ENCODE measurements around the gene MAP2. TPM values are rescaled to one million over a fixed set of nuclear protein-coding genes. Genes with fewer than 3 reads are reported as not detected.
A peak's percentile ranks its signal among the peaks of the same experiment; 100 is the strongest.

Gene MAP2
- total RNA-seq, 1 experiment from 2014 or later = 7.6 TPM

GRCh38 chr2:209451209-209451834 lies 27.5 kb downstream of the MAP2 start:
- Mint-ChIP-seq H3K4me3 (no peak overlapping the region), H3K27me3 (ENCODE audit: low read depth) (peaks cover 10% of the 10 kb centered on the region), H3K9me3 (no peaks in the 10 kb centered on the region), H3K36me3 (no peaks in the 10 kb centered on the region), H3K27ac (peak overlapping the region; percentile 80), H3K4me1 (peaks cover 25% of the 10 kb centered on the region)
- ChIA-PET CTCF (interaction anchor here (0.6 to 2.2 kb wide), 7 partner anchors 12 to 510 kb away, joined by 3 to 28 read pairs (median 3); partner anchors contain the start of gene MAP2), POLR2A (interaction anchor here (0.5 to 1.3 kb wide), 3 partner anchors 15 to 142 kb away, joined by 3 to 5 read pairs (median 3); partner anchors contain the start of gene MAP2)
- ATAC-seq = peak; percentile 97
- DNase-seq (ENCODE audit: low spot score) = peak; percentile 17
- TF ChIP-seq ETV6 (CRISPR knock-in tag; IDR thresholded peaks at IDR 0.05) = peak; percentile 79; the same call in 1 of the 2 replicates
- no peak for TF ChIP-seq GABPB1 (CRISPR knock-in tag; IDR thresholded peaks at IDR 0.05)
- TF ChIP-seq SP1 (CRISPR knock-in tag; conservative IDR thresholded peaks at IDR 0.05) = peak; percentile 41; the same call in 1 of the 2 replicates
- TF ChIP-seq PREB (CRISPR knock-in tag; IDR thresholded peaks at IDR 0.05; ENCODE audit: borderline replicate concordance) = no peak
- peak; percentile 74; the same call in 1 of the 2 replicates for TF ChIP-seq FOXP4 (CRISPR knock-in tag; IDR thresholded peaks at IDR 0.05)
- TF ChIP-seq ZNF423 (CRISPR knock-in tag; IDR thresholded peaks at IDR 0.05) = peak; percentile 53; the same call in 1 of the 2 replicates
- peak; percentile 61; the same call in 1 of the 2 replicates for TF ChIP-seq FOXK1 (CRISPR knock-in tag; IDR thresholded peaks at IDR 0.05)

- POLR2A ChIA-PET = no interaction called here
- Mint-ChIP-seq H3K4me3 (no peak overlapping the region), H3K27ac (no peak overlapping the region), H3K27me3 (ENCODE audit: low read depth) (peaks cover 50% of the 10 kb centered on the region), H3K4me1 (peaks cover 47% of the 10 kb centered on the region), H3K9me3 (no peaks in the 10 kb centered on the region), H3K36me3 (no peaks in the 10 kb centered on the region)
- CTCF ChIA-PET = no interaction called here
- no peak for ATAC-seq
- DNase-seq (ENCODE audit: low spot score) = no peak
- TF ChIP-seq MAX (CRISPR knock-in tag; IDR thresholded peaks at IDR 0.05) (no peak), ELF4 (CRISPR knock-in tag; IDR thresholded peaks at IDR 0.05; ENCODE audit: low read depth) (no peak), RELA (CRISPR knock-in tag; IDR thresholded peaks at IDR 0.05; ENCODE audit: borderline replicate concordance) (no peak), ZNF416 (CRISPR knock-in tag; IDR thresholded peaks at IDR 0.05) (no peak), SOX15 (CRISPR knock-in tag; IDR thresholded peaks at IDR 0.05) (no peak), AFF4 (CRISPR knock-in tag; IDR thresholded peaks at IDR 0.05; ENCODE audit: borderline replicate concordance) (no peak), ATF1 (CRISPR knock-in tag; IDR thresholded peaks at IDR 0.05) (no peak), AR (CRISPR knock-in tag; IDR thresholded peaks at IDR 0.05) (no peak), PRDM15 (CRISPR knock-in tag; IDR thresholded peaks at IDR 0.05) (no peak), MXD4 (CRISPR knock-in tag; IDR thresholded peaks at IDR 0.05; ENCODE audit: borderline replicate concordance) (no peak), ZSCAN18 (CRISPR knock-in tag; IDR thresholded peaks at IDR 0.05) (no peak), PRRX2 (CRISPR knock-in tag; IDR thresholded peaks at IDR 0.05) (no peak)
Measured at GRCh38 chr2:209456489-209456888, 32.6 kb downstream of the MAP2 start.
